IPS-18a (cell line): Measurements from ENCODE around the gene NMD3.

Experiments
- H3K27ac ChIP-seq: one replicate; pipeline ENCODE4 v1.5.1; 2013; ENCODE audit warnings: low read length
- H3K27me3 ChIP-seq: one replicate; pipeline ENCODE4 v1.6.1; 2013; ENCODE audit warnings: mild to moderate bottlenecking, low read length; ENCODE audit not compliant: control insufficient read depth, insufficient read depth
- H3K36me3 ChIP-seq: one replicate; pipeline ENCODE4 v1.6.1; 2013; ENCODE audit warnings: low read depth, low read length; ENCODE audit not compliant: control insufficient read depth
- H3K4me1 ChIP-seq: one replicate; pipeline ENCODE4 v1.6.1; 2013; ENCODE audit warnings: low read depth, low read length; ENCODE audit not compliant: control insufficient read depth
- H3K4me3 ChIP-seq: one replicate; pipeline ENCODE4 v1.5.1; 2013; ENCODE audit warnings: low read length
- H3K9ac ChIP-seq: one replicate; pipeline ENCODE4 v1.6.1; 2013; ENCODE audit warnings: mild to moderate bottlenecking, low read length, moderate library complexity
- H3K9me3 ChIP-seq: one replicate; pipeline ENCODE4 v1.6.1; 2013; ENCODE audit warnings: low read depth, low read length; ENCODE audit not compliant: control insufficient read depth

NMD3 gene

GRCh38 chr3:161284989-161285388 is 63.9 kb downstream of the NMD3 start:
- Histone ChIP-seq H3K27ac (no peak overlapping the region), H3K9ac (no peak overlapping the region), H3K4me1 (no peaks in the 10 kb centered on the region), H3K27me3 (no peaks in the 10 kb centered on the region), H3K4me3 (no peak overlapping the region), H3K9me3 (no peaks in the 10 kb centered on the region), H3K36me3 (no peaks in the 10 kb centered on the region)

GRCh38 chr3:161289174-161289573 is 68.1 kb downstream of the NMD3 start:
- H3K4me3 ChIP-seq = no peak overlapping the region
- H3K27ac ChIP-seq = no peak overlapping the region
- no peaks in the 10 kb centered on the region for H3K9me3 ChIP-seq
- no peak overlapping the region for H3K9ac ChIP-seq
- H3K27me3 ChIP-seq = no peaks in the 10 kb centered on the region
- H3K4me1 ChIP-seq = no peaks in the 10 kb centered on the region
- H3K36me3 ChIP-seq = no peaks in the 10 kb centered on the region

GRCh38 chr3:161291191-161291901 is 70.2 kb downstream of the NMD3 start:
- H3K9me3 ChIP-seq = no peaks in the 10 kb centered on the region
- no peak overlapping the region for H3K27ac ChIP-seq
- no peak overlapping the region for H3K4me3 ChIP-seq
- no peaks in the 10 kb centered on the region for H3K4me1 ChIP-seq
- no peak overlapping the region for H3K9ac ChIP-seq
- H3K36me3 ChIP-seq = no peaks in the 10 kb centered on the region
- no peaks in the 10 kb centered on the region for H3K27me3 ChIP-seq

DNA sequence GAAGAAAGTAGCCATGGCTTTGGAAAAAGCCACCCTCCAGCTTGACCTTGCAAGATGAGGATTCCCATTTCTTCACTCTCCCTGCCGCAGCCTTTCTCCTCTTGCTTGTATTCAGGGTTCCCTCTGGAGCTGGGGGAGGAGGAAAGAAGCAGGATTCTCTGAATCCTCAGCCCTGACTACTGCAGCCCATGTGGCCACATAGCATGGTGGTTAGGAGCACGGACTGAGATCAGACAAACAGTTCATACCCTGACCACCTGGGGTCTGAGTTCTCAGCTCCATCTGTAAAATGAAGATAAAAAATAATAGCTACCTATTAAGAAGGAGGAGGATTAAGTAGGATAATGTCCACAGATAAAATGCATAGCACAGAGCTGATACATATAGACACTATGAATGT is 72.3 kb downstream of the NMD3 start:
- no peak overlapping the region for H3K9ac ChIP-seq

DNA sequence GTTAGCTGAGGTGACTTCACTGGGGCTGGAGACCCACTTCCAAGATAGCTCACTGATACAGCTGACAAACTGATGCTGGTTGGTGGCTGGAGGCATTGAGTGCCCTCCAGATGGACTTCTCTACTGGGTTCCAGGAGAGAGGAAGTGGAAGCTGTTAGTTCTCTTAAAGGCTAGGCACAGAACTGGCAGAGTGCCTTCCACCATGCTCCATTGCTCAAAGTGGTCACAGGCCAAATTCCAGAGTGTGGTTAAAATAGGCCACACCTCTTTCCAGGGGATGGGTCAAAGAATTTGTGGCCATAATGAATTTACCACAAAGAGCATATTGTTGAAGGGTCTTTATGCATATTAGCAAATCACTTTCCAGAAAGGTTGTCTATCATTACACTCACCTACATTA is 74.2 kb downstream of the NMD3 start:
- no peak overlapping the region for H3K9ac ChIP-seq
- H3K36me3 ChIP-seq = no peaks in the 10 kb centered on the region
- H3K9me3 ChIP-seq = peaks cover 11% of the 10 kb centered on the region
- H3K27me3 ChIP-seq = no peaks in the 10 kb centered on the region
- H3K4me3 ChIP-seq = no peak overlapping the region
- no peaks in the 10 kb centered on the region for H3K4me1 ChIP-seq
- H3K27ac ChIP-seq = no peak overlapping the region

More for the DNA sequence above, 72.3 kb downstream of the NMD3 start:
- peaks cover 7% of the 10 kb centered on the region for H3K9me3 ChIP-seq
- H3K4me3 ChIP-seq = no peak overlapping the region
- no peaks in the 10 kb centered on the region for H3K36me3 ChIP-seq
- no peaks in the 10 kb centered on the region for H3K4me1 ChIP-seq
- H3K27me3 ChIP-seq = no peaks in the 10 kb centered on the region
- H3K27ac ChIP-seq = no peak overlapping the region

DNA sequence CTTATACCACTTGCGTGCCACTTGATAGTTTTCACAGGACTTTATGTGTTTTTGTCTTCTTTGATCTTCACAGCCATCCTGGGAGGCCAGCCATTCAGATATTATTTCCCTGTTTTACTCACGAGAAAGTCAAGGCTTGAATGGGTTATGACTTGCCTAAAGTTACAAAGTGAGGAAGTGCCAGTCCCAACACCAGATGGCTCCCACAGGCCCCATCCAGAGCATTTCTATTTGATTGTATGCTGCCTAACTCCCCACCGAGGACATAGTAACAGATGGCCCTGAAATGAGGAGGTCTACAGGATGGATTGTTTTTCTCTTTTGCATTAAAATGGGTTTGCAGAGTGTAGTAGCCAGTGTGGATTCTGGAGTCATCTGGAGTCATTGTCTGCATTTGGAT is 75.7 kb downstream of the NMD3 start:
- Histone ChIP-seq H3K4me3 (no peak overlapping the region), H3K4me1 (no peaks in the 10 kb centered on the region)

More for the DNA sequence above, 75.7 kb downstream of the NMD3 start:
- H3K27me3 ChIP-seq = no peaks in the 10 kb centered on the region
- H3K27ac ChIP-seq = no peak overlapping the region
- H3K9me3 ChIP-seq = peaks cover 11% of the 10 kb centered on the region
- no peaks in the 10 kb centered on the region for H3K36me3 ChIP-seq
- no peak overlapping the region for H3K9ac ChIP-seq
